ENCODE data around the gene ZNF354B. TPM values are rescaled to one million over a fixed set of nuclear protein-coding genes. Genes with fewer than 3 reads are reported as not detected.

Gene ZNF354B
- total RNA-seq, 1 donor from 2014 or later: 17.7 TPM

DNA sequence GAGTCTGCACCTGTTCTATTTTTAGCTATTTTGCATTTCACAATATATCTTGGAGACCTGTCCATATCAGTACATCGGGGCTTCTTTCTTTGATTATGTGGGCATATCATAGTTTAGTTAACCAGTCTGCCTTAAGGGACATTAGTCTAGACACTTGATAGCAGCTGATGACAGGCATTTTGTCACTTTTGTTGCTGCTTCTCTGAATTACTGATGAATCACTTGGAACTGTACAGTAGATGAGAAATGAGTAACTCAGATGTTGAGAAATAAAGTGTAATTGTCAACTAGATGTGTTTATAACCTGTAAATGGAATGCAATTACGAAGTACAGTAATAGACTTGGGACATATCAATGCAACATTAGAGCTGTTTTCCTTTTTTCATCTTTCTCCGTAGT lies 43.1 kb downstream of the ZNF354B start:
- TF ChIP-seq, protein P1, sequence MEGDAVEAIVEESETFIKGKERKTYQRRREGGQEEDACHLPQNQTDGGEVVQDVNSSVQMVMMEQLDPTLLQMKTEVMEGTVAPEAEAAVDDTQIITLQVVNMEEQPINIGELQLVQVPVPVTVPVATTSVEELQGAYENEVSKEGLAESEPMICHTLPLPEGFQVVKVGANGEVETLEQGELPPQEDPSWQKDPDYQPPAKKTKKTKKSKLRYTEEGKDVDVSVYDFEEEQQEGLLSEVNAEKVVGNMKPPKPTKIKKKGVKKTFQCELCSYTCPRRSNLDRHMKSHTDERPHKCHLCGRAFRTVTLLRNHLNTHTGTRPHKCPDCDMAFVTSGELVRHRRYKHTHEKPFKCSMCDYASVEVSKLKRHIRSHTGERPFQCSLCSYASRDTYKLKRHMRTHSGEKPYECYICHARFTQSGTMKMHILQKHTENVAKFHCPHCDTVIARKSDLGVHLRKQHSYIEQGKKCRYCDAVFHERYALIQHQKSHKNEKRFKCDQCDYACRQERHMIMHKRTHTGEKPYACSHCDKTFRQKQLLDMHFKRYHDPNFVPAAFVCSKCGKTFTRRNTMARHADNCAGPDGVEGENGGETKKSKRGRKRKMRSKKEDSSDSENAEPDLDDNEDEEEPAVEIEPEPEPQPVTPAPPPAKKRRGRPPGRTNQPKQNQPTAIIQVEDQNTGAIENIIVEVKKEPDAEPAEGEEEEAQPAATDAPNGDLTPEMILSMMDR (IDR thresholded peaks at IDR 0.05): no peak
- TF ChIP-seq POLR2A (IDR thresholded peaks at IDR 0.05): no peak
- TF ChIP-seq POLR2AphosphoS5 (IDR thresholded peaks at IDR 0.05; ENCODE audit: insufficient read depth in 1 of 2, low read depth in 1 of 2): no peak
- no peak overlapping the region for H3K4me3 ChIP-seq
- H3K27ac ChIP-seq: no peak overlapping the region
- intact Hi-C loops (cut with DNase I): no loop called here
- no peaks in the 10 kb centered on the region for H3K4me1 ChIP-seq
- no peak for DNase-seq (ENCODE audit: extremely low spot score in 2 of 2)
- no peaks in the 10 kb centered on the region for H3K9me3 ChIP-seq
- no peaks in the 10 kb centered on the region for H3K27me3 ChIP-seq
- peaks cover 0 to 13% of the 10 kb centered on the region in 2 donors for H3K36me3 ChIP-seq

DNA sequence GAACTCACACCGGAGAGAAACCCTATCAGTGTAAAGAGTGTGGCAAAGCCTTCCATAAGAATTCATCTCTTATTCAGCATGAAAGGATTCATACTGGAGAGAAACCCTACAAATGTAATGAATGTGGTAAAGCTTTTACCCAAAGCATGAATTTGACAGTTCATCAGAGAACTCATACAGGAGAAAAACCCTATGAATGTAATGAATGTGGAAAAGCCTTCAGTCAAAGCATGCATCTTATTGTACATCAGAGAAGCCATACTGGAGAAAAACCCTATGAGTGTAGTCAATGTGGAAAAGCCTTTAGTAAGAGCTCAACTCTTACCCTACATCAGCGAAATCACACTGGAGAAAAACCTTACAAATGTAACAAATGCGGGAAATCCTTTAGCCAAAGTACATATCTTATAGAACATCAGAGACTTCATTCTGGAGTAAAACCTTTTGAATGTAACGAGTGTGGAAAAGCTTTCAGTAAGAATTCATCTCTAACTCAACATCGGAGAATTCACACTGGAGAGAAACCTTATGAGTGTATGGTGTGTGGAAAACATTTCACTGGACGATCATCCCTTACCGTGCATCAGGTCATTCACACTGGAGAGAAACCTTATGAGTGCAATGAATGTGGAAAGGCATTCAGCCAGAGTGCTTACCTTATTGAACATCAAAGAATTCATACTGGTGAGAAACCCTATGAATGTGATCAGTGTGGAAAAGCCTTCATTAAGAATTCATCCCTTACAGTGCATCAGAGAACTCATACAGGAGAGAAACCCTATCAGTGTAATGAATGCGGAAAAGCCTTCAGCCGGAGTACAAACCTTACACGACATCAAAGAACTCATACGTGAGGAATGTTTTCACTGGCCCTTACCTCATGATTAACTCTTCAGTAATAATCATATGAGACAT lies 72.3 kb downstream of the ZNF354B start:
- Histone ChIP-seq H3K36me3 (peaks cover 0 to 71% of the 10 kb centered on the region in 2 donors), H3K4me1 (no peaks in the 10 kb centered on the region), H3K27ac (no peak overlapping the region), H3K27me3 (no peaks in the 10 kb centered on the region), H3K4me3 (no peak overlapping the region), H3K9me3 (peaks cover 77% of the 10 kb centered on the region)
- intact Hi-C loops (cut with DNase I): no loop called here
- DNase-seq (ENCODE audit: extremely low spot score in 2 of 2): no peak
- TF ChIP-seq, protein P1 (IDR thresholded peaks at IDR 0.05): no peak
- TF ChIP-seq POLR2A (IDR thresholded peaks at IDR 0.05) (no peak), POLR2AphosphoS5 (IDR thresholded peaks at IDR 0.05; ENCODE audit: insufficient read depth in 1 of 2, low read depth in 1 of 2) (no peak)

Small RNA genes lying within 50 kb of the gene (small RNA-seq; reads per million reads assigned to genes)
- gene AC126915.2 (not detected), gene AC126915.3 (not detected)

Other genes starting within 250 kb of the ZNF354B start
- gene CLK4, start 232.9 kb upstream of the ZNF354B start, total RNA-seq: 31.9 TPM
- 18.9 TPM for gene ZNF354A, start 129.3 kb upstream of the ZNF354B start, total RNA-seq
- gene ZFP2, start 36.0 kb downstream of the ZNF354B start, total RNA-seq: 2.2 TPM
- gene ZNF454, start 81.2 kb downstream of the ZNF354B start, total RNA-seq: 3.4 TPM
- gene GRM6, start 135.4 kb downstream of the ZNF354B start, total RNA-seq: not detected
- 5.9 TPM for gene ZNF879, start 163.9 kb downstream of the ZNF354B start, total RNA-seq
- gene ZNF354C, start 200.4 kb downstream of the ZNF354B start, total RNA-seq: 7.1 TPM